ENCODE results near the gene GDPD5. TPM values are rescaled to one million over a fixed set of nuclear protein-coding genes. Genes with fewer than 3 reads are reported as not detected.

GDPD5 gene
- polyA plus RNA-seq, 1 experiment, result 1.4 TPM

DNA sequence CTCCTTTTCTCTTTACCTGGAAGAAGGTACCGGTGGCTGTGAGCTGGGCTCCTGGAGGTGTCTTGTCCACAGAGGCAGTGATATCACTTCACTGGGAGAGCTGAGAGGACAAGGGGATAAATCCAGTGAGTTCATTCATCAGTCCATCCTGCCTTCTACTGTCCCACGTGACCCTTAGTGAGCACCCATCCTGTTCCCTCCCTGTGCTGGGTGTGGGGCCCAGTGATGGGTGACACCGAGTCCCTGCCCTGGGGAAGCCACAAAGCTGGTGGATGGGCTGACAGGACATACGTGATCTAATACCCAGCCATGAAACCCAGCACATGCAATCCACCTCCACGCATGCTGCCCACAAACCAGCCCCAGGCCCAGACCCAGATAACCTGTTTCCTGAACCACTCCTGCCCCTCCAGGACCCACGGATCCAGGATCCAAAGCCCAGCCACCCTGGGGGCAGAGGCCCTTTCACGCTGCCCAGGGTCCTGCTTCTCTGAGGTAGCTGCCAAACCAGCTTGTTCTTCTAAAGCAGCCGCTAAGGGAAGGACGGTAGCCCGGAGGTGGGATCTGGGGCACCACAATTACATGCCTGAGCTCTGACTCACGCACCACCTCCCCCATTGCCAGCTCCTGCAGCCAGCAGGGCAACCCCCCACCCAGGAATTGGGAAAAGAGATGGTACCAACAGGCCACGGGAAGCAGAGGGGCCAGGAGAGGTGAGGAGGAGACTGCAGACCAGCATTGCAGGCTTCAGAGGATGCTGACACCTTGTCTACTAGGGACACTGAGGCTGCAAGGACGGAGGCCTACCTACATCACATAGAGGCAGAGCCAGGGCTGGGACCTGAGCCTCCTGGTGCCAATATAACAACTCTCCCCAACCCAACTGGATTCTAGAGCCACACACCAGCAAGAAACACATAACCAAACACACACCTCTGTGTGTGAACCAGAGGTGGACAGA is 35.2 kb downstream of the GDPD5 start:
- POLR2A ChIA-PET, result interaction anchor here (0.7 kb wide), 1 partner anchor 22 kb away, joined by 4 read pairs; no protein-coding TSS in a partner anchor
- Histone ChIP-seq H3K27me3 (ENCODE audit: control insufficient read depth, insufficient read depth, low read length) (peaks cover 4% of the 10 kb centered on the region), H3K4me3 (ENCODE audit: low read depth, low read length) (no peak overlapping the region), H3K27ac (ENCODE audit: low read depth, low read length) (no peak overlapping the region), H3K9me3 (ENCODE audit: control insufficient read depth, insufficient read depth, low read length) (no peaks in the 10 kb centered on the region)
- no peak for TF ChIP-seq CTCF (IDR thresholded peaks at IDR 0.05; ENCODE audit: low read depth, low read length)
- no peak for DNase-seq (ENCODE audit: low read depth, low spot score)
- CTCF ChIA-PET, result no interaction called here

GRCh38 chr11:75487365-75487764 is 38.4 kb downstream of the GDPD5 start:
- ChIA-PET CTCF (no interaction called here), POLR2A (no interaction called here)
- no peak for DNase-seq (ENCODE audit: low read depth, low spot score)
- H3K27me3 ChIP-seq (ENCODE audit: control insufficient read depth, insufficient read depth, low read length), result peaks cover 4% of the 10 kb centered on the region
- H3K9me3 ChIP-seq (ENCODE audit: control insufficient read depth, insufficient read depth, low read length), result no peaks in the 10 kb centered on the region
- no peak overlapping the region for H3K4me3 ChIP-seq (ENCODE audit: low read depth, low read length)
- no peak overlapping the region for H3K27ac ChIP-seq (ENCODE audit: low read depth, low read length)
- TF ChIP-seq CTCF (IDR thresholded peaks at IDR 0.05; ENCODE audit: low read depth, low read length), result no peak

- ChIA-PET CTCF (no interaction called here), POLR2A (no interaction called here)
- peaks cover 4% of the 10 kb centered on the region for H3K27me3 ChIP-seq (ENCODE audit: control insufficient read depth, insufficient read depth, low read length)
- H3K27ac ChIP-seq (ENCODE audit: low read depth, low read length), result no peak overlapping the region
- no peak for TF ChIP-seq CTCF (IDR thresholded peaks at IDR 0.05; ENCODE audit: low read depth, low read length)
- no peak overlapping the region for H3K4me3 ChIP-seq (ENCODE audit: low read depth, low read length)
- DNase-seq (ENCODE audit: low read depth, low spot score), result no peak
- no peaks in the 10 kb centered on the region for H3K9me3 ChIP-seq (ENCODE audit: control insufficient read depth, insufficient read depth, low read length)
These were observed 40.0 kb downstream of the GDPD5 start for GRCh38 chr11:75485742-75486141.

DNA sequence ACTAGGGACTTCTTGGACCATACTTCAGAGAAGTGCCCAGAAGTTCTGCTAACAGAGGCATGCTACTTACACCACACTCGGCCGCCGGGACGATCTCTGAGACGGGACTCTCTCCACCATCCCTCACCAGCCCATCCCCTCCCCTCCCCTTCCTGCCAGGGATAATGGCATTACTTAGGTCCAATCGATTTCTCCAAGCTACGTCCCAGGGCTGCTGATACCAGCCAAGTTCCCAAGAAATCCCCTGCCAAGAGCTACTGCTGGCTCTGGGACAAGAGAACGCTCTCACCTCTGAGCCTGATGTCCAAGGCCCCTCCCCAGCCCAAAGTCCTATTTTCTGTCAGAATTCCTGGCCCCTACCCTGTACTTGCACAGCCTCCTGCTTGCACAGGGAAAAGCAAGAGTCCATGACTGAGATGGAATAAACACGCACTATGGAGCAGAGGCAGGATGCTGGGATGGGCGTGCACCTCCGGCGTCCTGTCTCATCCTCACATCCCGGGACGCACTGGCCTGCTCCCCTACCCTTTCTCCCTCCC is 42.7 kb downstream of the GDPD5 start:
- no peak for DNase-seq (ENCODE audit: low read depth, low spot score)
- no peak for TF ChIP-seq CTCF (IDR thresholded peaks at IDR 0.05; ENCODE audit: low read depth, low read length)
- H3K4me3 ChIP-seq (ENCODE audit: low read depth, low read length), result no peak overlapping the region
- no peak overlapping the region for H3K27ac ChIP-seq (ENCODE audit: low read depth, low read length)
- ChIA-PET POLR2A (no interaction called here), CTCF (no interaction called here)
- peaks cover 4% of the 10 kb centered on the region for H3K27me3 ChIP-seq (ENCODE audit: control insufficient read depth, insufficient read depth, low read length)
- no peaks in the 10 kb centered on the region for H3K9me3 ChIP-seq (ENCODE audit: control insufficient read depth, insufficient read depth, low read length)

- no peak for DNase-seq (ENCODE audit: low read depth, low spot score)
- TF ChIP-seq CTCF (IDR thresholded peaks at IDR 0.05; ENCODE audit: low read depth, low read length), result no peak
- H3K27me3 ChIP-seq (ENCODE audit: control insufficient read depth, insufficient read depth, low read length), result peaks cover 4% of the 10 kb centered on the region
- POLR2A ChIA-PET, result no interaction called here
- no peak overlapping the region for H3K4me3 ChIP-seq (ENCODE audit: low read depth, low read length)
- CTCF ChIA-PET, result no interaction called here
- H3K9me3 ChIP-seq (ENCODE audit: control insufficient read depth, insufficient read depth, low read length), result no peaks in the 10 kb centered on the region
- no peak overlapping the region for H3K27ac ChIP-seq (ENCODE audit: low read depth, low read length)
These were observed 43.7 kb downstream of the GDPD5 start for GRCh38 chr11:75481922-75482606.
